C4-2B (cell line): ENCODE results near the gene THAP2.
A peak's percentile ranks its signal among the peaks of the same experiment; 100 is the strongest.
"Not testable (repeated sequence)": the region's sequence is repeated elsewhere in the genome, so short reads cannot be mapped to it uniquely, and the experiment has no call there.

ENCODE experiments used
- H3K27ac ChIP-seq: fragments of 450-650 bp; 2 replicates; pipeline ENCODE4 v1.5.1; 2017
- ZFX ChIP-seq: fragments of 450-650 bp; IDR thresholded peaks from 2 replicates; pipeline ENCODE4 v1.6.1; 2017
- TF ChIP-seq, protein P1 (sequence below): fragments of 450-650 bp; conservative IDR thresholded peaks from 2 replicates; pipeline ENCODE4 v1.5.1; 2017; ENCODE audit warnings: mild to moderate bottlenecking

Gene THAP2

DNA sequence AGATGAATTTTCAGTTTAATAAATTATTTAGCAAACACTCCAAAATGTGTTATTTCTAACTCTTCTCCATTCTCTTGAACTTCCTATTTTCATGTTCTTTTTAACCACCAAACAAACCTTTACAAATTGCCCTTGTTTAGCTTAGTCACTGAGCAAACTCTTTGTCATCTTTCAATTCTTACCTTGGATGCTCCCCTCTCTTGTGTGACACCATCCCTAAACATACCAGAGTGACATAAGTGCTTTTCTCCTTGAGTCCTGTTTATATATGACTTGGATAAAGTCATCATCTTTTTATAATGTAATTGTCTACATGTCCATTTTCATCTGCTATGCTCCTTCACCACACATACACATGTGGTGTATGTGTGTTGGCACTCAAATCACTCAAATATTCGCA is 18.4 kb downstream of the THAP2 start:
- TF ChIP-seq, protein P1, sequence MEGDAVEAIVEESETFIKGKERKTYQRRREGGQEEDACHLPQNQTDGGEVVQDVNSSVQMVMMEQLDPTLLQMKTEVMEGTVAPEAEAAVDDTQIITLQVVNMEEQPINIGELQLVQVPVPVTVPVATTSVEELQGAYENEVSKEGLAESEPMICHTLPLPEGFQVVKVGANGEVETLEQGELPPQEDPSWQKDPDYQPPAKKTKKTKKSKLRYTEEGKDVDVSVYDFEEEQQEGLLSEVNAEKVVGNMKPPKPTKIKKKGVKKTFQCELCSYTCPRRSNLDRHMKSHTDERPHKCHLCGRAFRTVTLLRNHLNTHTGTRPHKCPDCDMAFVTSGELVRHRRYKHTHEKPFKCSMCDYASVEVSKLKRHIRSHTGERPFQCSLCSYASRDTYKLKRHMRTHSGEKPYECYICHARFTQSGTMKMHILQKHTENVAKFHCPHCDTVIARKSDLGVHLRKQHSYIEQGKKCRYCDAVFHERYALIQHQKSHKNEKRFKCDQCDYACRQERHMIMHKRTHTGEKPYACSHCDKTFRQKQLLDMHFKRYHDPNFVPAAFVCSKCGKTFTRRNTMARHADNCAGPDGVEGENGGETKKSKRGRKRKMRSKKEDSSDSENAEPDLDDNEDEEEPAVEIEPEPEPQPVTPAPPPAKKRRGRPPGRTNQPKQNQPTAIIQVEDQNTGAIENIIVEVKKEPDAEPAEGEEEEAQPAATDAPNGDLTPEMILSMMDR = no peak
- TF ChIP-seq ZFX = no peak
- no peak overlapping the region for H3K27ac ChIP-seq

- TF ChIP-seq, protein P1 = no peak
- TF ChIP-seq ZFX = no peak
Measured at GRCh38 chr12:71683633-71684032, 19.5 kb downstream of the THAP2 start.

GRCh38 chr12:71684081-71684480 is 20.0 kb downstream of the THAP2 start:
- H3K27ac ChIP-seq = no peak overlapping the region
- TF ChIP-seq, protein P1 = no peak
- no peak for TF ChIP-seq ZFX

More at GRCh38 chr12:71683633-71684032, 19.5 kb downstream of the THAP2 start:
- no peak overlapping the region for H3K27ac ChIP-seq

GRCh38 chr12:71685312-71685906 is 21.3 kb downstream of the THAP2 start:
- H3K27ac ChIP-seq = peak overlapping the region; percentile 88
- TF ChIP-seq, protein P1 = no peak
- TF ChIP-seq ZFX = no peak

DNA sequence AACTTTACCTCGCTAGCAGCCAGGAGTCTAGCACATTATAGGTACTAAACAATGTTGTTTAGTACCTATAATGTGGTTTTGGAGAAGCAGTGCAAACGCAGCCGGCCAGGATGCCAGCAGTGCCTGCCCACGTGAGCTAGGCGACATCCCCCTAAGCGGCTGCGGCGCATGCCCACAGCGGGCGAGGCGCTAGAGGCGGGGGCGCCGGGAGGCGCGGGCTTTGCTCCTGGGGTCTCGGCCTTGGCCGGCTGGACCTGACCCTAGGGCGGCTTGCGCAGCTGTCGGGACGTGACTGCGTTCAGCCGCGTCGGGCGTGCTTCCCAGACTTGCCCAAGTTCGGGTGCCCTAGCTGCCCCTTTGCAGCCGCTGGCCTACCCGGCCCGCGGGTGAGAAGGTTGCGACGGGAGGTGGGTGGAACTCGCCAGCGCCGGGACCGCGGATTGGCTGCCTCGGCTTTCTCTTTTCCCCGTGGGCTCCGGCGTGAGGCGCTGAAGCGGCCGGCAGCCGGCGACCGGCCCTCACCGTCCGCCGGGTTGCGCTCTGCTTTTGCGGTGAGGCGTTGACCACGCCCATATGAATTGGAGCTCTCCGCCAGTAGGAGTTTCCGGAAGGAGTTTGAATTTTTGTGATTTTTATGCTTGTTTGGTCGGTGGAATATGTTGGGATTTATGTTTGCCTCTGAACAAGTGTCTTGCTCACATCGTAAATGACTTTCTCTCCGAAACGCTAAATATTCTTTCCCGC is 22.0 kb downstream of the THAP2 start, which contains the start of gene TMEM19:
TMEM19 (plus strand) TSS at position 169 of the 744 bp plus-strand sequence. CDS start 599 bp downstream, outside the sequence.
- TF ChIP-seq, protein P1 = peak; percentile 39
- TF ChIP-seq ZFX = peak; percentile 72
- H3K27ac ChIP-seq = peak within 1 kb of the TSS; percentile 88

GRCh38 chr12:71686658-71687025 is 22.5 kb downstream of the THAP2 start:
- H3K27ac ChIP-seq = peak overlapping the region; percentile 88

GRCh38 chr12:71687172-71687571 is 23.1 kb downstream of the THAP2 start:
- not testable (repeated sequence) for H3K27ac ChIP-seq

More at GRCh38 chr12:71686658-71687025, 22.5 kb downstream of the THAP2 start:
- TF ChIP-seq, protein P1 = no peak
- TF ChIP-seq ZFX = no peak
